IPS DF 4.7 (cell line): ENCODE results near the gene AGER.
"Not testable (repeated sequence)": the region's sequence is repeated elsewhere in the genome, so short reads cannot be mapped to it uniquely, and the experiment has no call there.

Experiments
- DNase-seq: peaks from one replicate; pipeline ENCODE4 v3.0.0-alpha.2; 2013; ENCODE audit warnings: low spot score; ENCODE audit errors: extremely low read depth

The AGER gene

GRCh38 chr6:32187009-32187709, 3.1 kb upstream of the AGER start:
- no peak for DNase-seq

- DNase-seq = not testable (repeated sequence)
Observed at GRCh38 chr6:32186151-32186840, 2.2 kb upstream of the AGER start.

- not testable (repeated sequence) for DNase-seq
Observed at GRCh38 chr6:32185681-32186131, 1.7 kb upstream of the AGER start.

- DNase-seq = no peak
Observed at GRCh38 chr6:32183483-32184083, 470 bp downstream of the AGER start.

- DNase-seq = no peak
Observed at GRCh38 chr6:32183030-32183429, 1.0 kb downstream of the AGER start.

- DNase-seq = no peak
Observed at GRCh38 chr6:32182555-32182981, 1.5 kb downstream of the AGER start.

- DNase-seq = no peak
Observed at GRCh38 chr6:32181915-32182529, 2.0 kb downstream of the AGER start.

- DNase-seq = no peak
Observed at GRCh38 chr6:32181148-32181702, 2.8 kb downstream of the AGER start.

GRCh38 chr6:32179766-32180405, 4.2 kb downstream of the AGER start:
- no peak for DNase-seq

GRCh38 chr6:32178547-32179440, 5.3 kb downstream of the AGER start:
- no peak for DNase-seq

- DNase-seq = peak; percentile 99
Observed at GRCh38 chr6:32177788-32178546, 6.1 kb downstream of the AGER start, which contains the start of gene RNF5. TSS of gene RNF5 (plus strand) at chr6:32178405. CDS start at chr6:32178512, 107 bp downstream.

- no peak for DNase-seq
Observed at GRCh38 chr6:32177183-32177787, 6.8 kb downstream of the AGER start.

- DNase-seq = no peak
Observed at GRCh38 chr6:32176476-32177182, 7.4 kb downstream of the AGER start.

GRCh38 chr6:32175711-32176475, 8.2 kb downstream of the AGER start, which contains the start of gene AGPAT1:
TSS of gene AGPAT1 (minus strand) at chr6:32176084. CDS start at chr6:32171496, 4,588 bp downstream.
- no peak for DNase-seq

- no peak for DNase-seq
Observed at GRCh38 chr6:32175322-32175710, 8.7 kb downstream of the AGER start.

- no peak for DNase-seq
Observed at GRCh38 chr6:32174416-32174815, 9.6 kb downstream of the AGER start.

- DNase-seq = no peak
Observed at GRCh38 chr6:32173051-32173727, 10.9 kb downstream of the AGER start.
